GM12878 (cell line): ENCODE results near the gene B4GALNT2. TPM values are rescaled to one million over a fixed set of nuclear protein-coding genes. Genes with fewer than 3 reads are reported as not detected.

Experiments used
- JUNB ChIP-seq: IDR thresholded peaks from 2 replicates; pipeline ENCODE4 v1.6.1; 2016; ENCODE audit warnings: antibody characterized with exemption, mild to moderate bottlenecking
- NFXL1 ChIP-seq: fragments of 450-650 bp; IDR thresholded peaks from 2 replicates; pipeline ENCODE4 v1.6.1; 2017; ENCODE audit warnings: antibody characterized with exemption, mild to moderate bottlenecking, borderline replicate concordance
- NRF1 ChIP-seq: conservative IDR thresholded peaks from 2 replicates; pipeline ENCODE4 v1.6.1; 2011; ENCODE audit warnings: mild to moderate bottlenecking, low read depth, low read length, improper control_type of control experiment
- RFX5 ChIP-seq: IDR thresholded peaks from 2 replicates; pipeline ENCODE4 v1.6.1; 2011; ENCODE audit warnings: low read depth, low read length, improper control_type of control experiment
- WRNIP1 ChIP-seq: IDR thresholded peaks from 2 replicates; pipeline ENCODE4 v1.6.1; 2011; ENCODE audit warnings: low read depth, low read length, improper control_type of control experiment, borderline replicate concordance
- YY1 ChIP-seq: IDR thresholded peaks from 2 replicates; pipeline ENCODE4 v1.6.1; 2011; ENCODE audit warnings: low read depth, mild to moderate bottlenecking, low read length
- ZNF24 ChIP-seq: fragments of 450-650 bp; IDR thresholded peaks from 2 replicates; pipeline ENCODE4 v1.6.1; 2017; ENCODE audit warnings: antibody characterized with exemption, mild to moderate bottlenecking
- polyA plus RNA-seq, 11 experiments: library from polyadenylated mRNA; depleted of rRNA in 4 of 11; unstranded in 6 of 11; stranded (reverse) in 5 of 11; fragments of >200 nt; fragmentation: Nextera tagmentation in 4 of 11; fragmentation: Illumina TruSeq in 1 of 11; extraction: Ambion mirVana in 4 of 11; extraction: Trizol in 1 of 11; gene quantifications; 1 replicate in 1 of 11; 2 replicates in 10 of 11; pipeline versions ENCODE4 v1.2.1 to v1.2.3, GENCODE V29; 2011 to 2016; ENCODE audit warnings: inconsistent platforms in 2 of 11, missing spikeins in 2 of 11, low read depth in 1 of 11
- total RNA-seq, 4 experiments: library from RNA; depleted of rRNA in 3 of 4; stranded (reverse); fragments of >200 nt in 3 of 4; fragmentation: Illumina TruSeq in 1 of 4; extraction: Trizol in 1 of 4; gene quantifications; 2 replicates each; pipeline versions ENCODE4 v1.2.1 to v1.2.3, GENCODE V29; 2013 to 2021
- TF ChIP-seq, protein P1 (sequence below): fragments of 450-650 bp; IDR thresholded peaks from 2 replicates; pipeline ENCODE4 v1.6.1; 2017; ENCODE audit warnings: mild to moderate bottlenecking, moderate library complexity
- TF ChIP-seq, protein P2 (sequence below): fragments of 450-650 bp; IDR thresholded peaks from 2 replicates; pipeline ENCODE4 v1.6.1; 2017; ENCODE audit warnings: mild to moderate bottlenecking, moderate library complexity
- TF ChIP-seq, protein P3 (sequence below): fragments of 450-650 bp; IDR thresholded peaks from 2 replicates; pipeline ENCODE4 v1.6.1; 2016; ENCODE audit warnings: mild to moderate bottlenecking
- TF ChIP-seq, protein P4 (sequence below): fragments of 150-350 bp; IDR thresholded peaks from 2 replicates; pipeline ENCODE4 v1.6.1; 2016; ENCODE audit warnings: low read depth, low read length

The B4GALNT2 gene
- total and polyA plus RNA-seq, 10 of the 15 experiments (the other 5 are each of a cell fraction or from before 2014, with no cell fraction given), result not detected

DNA sequence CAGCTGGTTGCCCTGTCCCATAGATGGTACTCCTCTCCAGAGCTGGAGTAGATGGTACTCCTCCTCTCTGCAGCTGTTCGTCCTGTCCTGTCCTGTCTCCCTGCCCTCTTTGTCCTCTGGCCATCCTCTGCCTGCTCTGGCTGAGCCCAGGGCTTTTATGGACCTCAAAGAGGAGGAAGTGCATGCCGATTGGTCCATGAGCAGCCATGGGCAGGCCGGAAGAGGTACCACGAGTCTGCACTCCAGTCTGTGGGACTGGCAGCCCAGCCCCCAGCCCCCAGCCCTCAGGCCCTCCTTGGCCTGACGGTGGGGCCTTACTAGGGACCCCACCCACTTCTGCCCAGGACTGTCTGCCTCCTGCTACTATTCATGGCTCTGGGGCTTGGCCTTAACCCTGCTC is 50.8 kb downstream of the B4GALNT2 start (continued):
- TF ChIP-seq, protein P1, sequence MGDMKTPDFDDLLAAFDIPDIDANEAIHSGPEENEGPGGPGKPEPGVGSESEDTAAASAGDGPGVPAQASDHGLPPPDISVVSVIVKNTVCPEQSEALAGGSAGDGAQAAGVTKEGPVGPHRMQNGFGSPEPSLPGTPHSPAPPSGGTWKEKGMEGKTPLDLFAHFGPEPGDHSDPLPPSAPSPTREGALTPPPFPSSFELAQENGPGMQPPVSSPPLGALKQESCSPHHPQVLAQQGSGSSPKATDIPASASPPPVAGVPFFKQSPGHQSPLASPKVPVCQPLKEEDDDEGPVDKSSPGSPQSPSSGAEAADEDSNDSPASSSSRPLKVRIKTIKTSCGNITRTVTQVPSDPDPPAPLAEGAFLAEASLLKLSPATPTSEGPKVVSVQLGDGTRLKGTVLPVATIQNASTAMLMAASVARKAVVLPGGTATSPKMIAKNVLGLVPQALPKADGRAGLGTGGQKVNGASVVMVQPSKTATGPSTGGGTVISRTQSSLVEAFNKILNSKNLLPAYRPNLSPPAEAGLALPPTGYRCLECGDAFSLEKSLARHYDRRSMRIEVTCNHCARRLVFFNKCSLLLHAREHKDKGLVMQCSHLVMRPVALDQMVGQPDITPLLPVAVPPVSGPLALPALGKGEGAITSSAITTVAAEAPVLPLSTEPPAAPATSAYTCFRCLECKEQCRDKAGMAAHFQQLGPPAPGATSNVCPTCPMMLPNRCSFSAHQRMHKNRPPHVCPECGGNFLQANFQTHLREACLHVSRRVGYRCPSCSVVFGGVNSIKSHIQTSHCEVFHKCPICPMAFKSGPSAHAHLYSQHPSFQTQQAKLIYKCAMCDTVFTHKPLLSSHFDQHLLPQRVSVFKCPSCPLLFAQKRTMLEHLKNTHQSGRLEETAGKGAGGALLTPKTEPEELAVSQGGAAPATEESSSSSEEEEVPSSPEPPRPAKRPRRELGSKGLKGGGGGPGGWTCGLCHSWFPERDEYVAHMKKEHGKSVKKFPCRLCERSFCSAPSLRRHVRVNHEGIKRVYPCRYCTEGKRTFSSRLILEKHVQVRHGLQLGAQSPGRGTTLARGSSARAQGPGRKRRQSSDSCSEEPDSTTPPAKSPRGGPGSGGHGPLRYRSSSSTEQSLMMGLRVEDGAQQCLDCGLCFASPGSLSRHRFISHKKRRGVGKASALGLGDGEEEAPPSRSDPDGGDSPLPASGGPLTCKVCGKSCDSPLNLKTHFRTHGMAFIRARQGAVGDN, result no peak
- TF ChIP-seq, protein P2, sequence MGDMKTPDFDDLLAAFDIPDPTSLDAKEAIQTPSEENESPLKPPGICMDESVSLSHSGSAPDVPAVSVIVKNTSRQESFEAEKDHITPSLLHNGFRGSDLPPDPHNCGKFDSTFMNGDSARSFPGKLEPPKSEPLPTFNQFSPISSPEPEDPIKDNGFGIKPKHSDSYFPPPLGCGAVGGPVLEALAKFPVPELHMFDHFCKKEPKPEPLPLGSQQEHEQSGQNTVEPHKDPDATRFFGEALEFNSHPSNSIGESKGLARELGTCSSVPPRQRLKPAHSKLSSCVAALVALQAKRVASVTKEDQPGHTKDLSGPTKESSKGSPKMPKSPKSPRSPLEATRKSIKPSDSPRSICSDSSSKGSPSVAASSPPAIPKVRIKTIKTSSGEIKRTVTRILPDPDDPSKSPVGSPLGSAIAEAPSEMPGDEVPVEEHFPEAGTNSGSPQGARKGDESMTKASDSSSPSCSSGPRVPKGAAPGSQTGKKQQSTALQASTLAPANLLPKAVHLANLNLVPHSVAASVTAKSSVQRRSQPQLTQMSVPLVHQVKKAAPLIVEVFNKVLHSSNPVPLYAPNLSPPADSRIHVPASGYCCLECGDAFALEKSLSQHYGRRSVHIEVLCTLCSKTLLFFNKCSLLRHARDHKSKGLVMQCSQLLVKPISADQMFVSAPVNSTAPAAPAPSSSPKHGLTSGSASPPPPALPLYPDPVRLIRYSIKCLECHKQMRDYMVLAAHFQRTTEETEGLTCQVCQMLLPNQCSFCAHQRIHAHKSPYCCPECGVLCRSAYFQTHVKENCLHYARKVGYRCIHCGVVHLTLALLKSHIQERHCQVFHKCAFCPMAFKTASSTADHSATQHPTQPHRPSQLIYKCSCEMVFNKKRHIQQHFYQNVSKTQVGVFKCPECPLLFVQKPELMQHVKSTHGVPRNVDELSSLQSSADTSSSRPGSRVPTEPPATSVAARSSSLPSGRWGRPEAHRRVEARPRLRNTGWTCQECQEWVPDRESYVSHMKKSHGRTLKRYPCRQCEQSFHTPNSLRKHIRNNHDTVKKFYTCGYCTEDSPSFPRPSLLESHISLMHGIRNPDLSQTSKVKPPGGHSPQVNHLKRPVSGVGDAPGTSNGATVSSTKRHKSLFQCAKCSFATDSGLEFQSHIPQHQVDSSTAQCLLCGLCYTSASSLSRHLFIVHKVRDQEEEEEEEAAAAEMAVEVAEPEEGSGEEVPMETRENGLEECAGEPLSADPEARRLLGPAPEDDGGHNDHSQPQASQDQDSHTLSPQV, result no peak
- TF ChIP-seq NRF1 (no peak), WRNIP1 (no peak), ZNF24 (no peak), RFX5 (no peak), NFXL1 (no peak), YY1 (no peak), JUNB (no peak)
- TF ChIP-seq, protein P3, sequence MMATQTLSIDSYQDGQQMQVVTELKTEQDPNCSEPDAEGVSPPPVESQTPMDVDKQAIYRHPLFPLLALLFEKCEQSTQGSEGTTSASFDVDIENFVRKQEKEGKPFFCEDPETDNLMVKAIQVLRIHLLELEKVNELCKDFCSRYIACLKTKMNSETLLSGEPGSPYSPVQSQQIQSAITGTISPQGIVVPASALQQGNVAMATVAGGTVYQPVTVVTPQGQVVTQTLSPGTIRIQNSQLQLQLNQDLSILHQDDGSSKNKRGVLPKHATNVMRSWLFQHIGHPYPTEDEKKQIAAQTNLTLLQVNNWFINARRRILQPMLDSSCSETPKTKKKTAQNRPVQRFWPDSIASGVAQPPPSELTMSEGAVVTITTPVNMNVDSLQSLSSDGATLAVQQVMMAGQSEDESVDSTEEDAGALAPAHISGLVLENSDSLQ, result no peak
- TF ChIP-seq, protein P4, sequence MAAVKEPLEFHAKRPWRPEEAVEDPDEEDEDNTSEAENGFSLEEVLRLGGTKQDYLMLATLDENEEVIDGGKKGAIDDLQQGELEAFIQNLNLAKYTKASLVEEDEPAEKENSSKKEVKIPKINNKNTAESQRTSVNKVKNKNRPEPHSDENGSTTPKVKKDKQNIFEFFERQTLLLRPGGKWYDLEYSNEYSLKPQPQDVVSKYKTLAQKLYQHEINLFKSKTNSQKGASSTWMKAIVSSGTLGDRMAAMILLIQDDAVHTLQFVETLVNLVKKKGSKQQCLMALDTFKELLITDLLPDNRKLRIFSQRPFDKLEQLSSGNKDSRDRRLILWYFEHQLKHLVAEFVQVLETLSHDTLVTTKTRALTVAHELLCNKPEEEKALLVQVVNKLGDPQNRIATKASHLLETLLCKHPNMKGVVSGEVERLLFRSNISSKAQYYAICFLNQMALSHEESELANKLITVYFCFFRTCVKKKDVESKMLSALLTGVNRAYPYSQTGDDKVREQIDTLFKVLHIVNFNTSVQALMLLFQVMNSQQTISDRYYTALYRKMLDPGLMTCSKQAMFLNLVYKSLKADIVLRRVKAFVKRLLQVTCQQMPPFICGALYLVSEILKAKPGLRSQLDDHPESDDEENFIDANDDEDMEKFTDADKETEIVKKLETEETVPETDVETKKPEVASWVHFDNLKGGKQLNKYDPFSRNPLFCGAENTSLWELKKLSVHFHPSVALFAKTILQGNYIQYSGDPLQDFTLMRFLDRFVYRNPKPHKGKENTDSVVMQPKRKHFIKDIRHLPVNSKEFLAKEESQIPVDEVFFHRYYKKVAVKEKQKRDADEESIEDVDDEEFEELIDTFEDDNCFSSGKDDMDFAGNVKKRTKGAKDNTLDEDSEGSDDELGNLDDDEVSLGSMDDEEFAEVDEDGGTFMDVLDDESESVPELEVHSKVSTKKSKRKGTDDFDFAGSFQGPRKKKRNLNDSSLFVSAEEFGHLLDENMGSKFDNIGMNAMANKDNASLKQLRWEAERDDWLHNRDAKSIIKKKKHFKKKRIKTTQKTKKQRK, result no peak
- TF ChIP-seq, all 136 proteins: peak for 0
